HepG2 (cell line): ENCODE data around the gene NFKB2. TPM values are rescaled to one million over a fixed set of nuclear protein-coding genes. Genes with fewer than 3 reads are reported as not detected.
A peak's percentile ranks its signal among the peaks of the same experiment; 100 is the strongest.

Experiments used
- ATAC-seq: fragments of 200-7000 bp; cut with Tn5 transposase; 3 replicates; pipeline ENCODE4 v1.9.1; 2020; ENCODE audit warnings: mild to moderate bottlenecking, moderate library complexity
- BruUV-seq: library from RNA; stranded (reverse); fragments of 400-500 nt; replicated peaks from 2 replicates; lab custom pipeline; 2021; lab: Mats Ljungman, UMichigan
- CTCF ChIA-PET: fragments of 300-600 bp; formaldehyde crosslinking; extraction: SDS; loops from one replicate; lab custom pipeline; 2021; ENCODE audit warnings: low total read pairs, inconsistent platforms, low intra/inter-chr PET ratio; lab: Yijun Ruan, JAX
- POLR2A ChIA-PET: fragments of 350-600 bp; sonication (Branson Sonifier 250); formaldehyde crosslinking; loops from one replicate; lab custom pipeline; 2020; ENCODE audit warnings: antibody characterized with exemption, inconsistent platforms; lab: Yijun Ruan, JAX
- DNase-seq: peaks from one replicate; pipeline ENCODE4 v3.0.0-alpha.2; 2015; ENCODE audit warnings: low spot score
- FAIRE-seq: peaks from 3 replicates; lab custom pipeline; 2011; peaks lifted over from hg19 to GRCh38; lab: Jason Lieb, UNC
- H2AFZ ChIP-seq: one replicate; pipeline ENCODE4 v1.6.1; 2011; ENCODE audit warnings: low read length, inconsistent platforms
- H3K27ac ChIP-seq: fragments of 300-600 bp; 3 replicates; pipeline ENCODE4 v1.8.0; 2011; ENCODE audit warnings: mixed run types, mild to moderate bottlenecking, mixed read lengths, low read length, inconsistent platforms; ENCODE audit not compliant: insufficient read depth; ENCODE audit errors: extremely low read length
- H3K27me3 ChIP-seq, 2 experiments: fragments of 200-600 bp in 1 of 2; 2 replicates in 1 of 2; 3 replicates in 1 of 2; pipeline versions ENCODE4 v1.6.0 to v1.8.0; 2011; ENCODE audit warnings: low read length in 2 of 2, mild to moderate bottlenecking in 2 of 2, moderate library complexity in 2 of 2, inconsistent platforms in 1 of 2; ENCODE audit not compliant: insufficient read depth in 2 of 2, control insufficient read depth in 1 of 2
- H3K36me3 ChIP-seq, 2 experiments: fragments of 200-600 bp in 1 of 2; replicated peaks in 1 of 2; 2 replicates in 1 of 2; 3 replicates in 1 of 2; pipeline versions ENCODE4 v1.5.1 to v1.8.0; 2011; ENCODE audit warnings: low read length in 2 of 2, inconsistent platforms in 1 of 2; ENCODE audit not compliant: insufficient read depth in 2 of 2, control insufficient read depth in 1 of 2
- H3K4me1 ChIP-seq: 2 replicates; pipeline ENCODE4 v1.5.1; 2012; ENCODE audit warnings: low read length, inconsistent platforms; ENCODE audit not compliant: insufficient read depth
- H3K4me2 ChIP-seq: 2 replicates; pipeline ENCODE4 v1.6.0; 2011; ENCODE audit warnings: low read depth, low read length, inconsistent platforms
- H3K4me3 ChIP-seq, 3 experiments: fragments of 200-600 bp in 1 of 3; sonication (generic), shearing (Covaris generic) in 1 of 3; replicated peaks in 1 of 3; 2 replicates each; pipeline ENCODE4 v1.5.1; 2011 to 2016; ENCODE audit warnings: low read length in 3 of 3, inconsistent platforms in 2 of 3, low read depth in 2 of 3, mild to moderate bottlenecking in 2 of 3, control low read depth in 1 of 3, mixed read lengths in 1 of 3; ENCODE audit not compliant: insufficient read depth in 1 of 3
- H3K79me2 ChIP-seq: one replicate; pipeline ENCODE4 v1.6.1; 2011; ENCODE audit warnings: low read length, inconsistent platforms; ENCODE audit not compliant: insufficient read depth
- H3K9ac ChIP-seq: 2 replicates; pipeline ENCODE4 v1.6.0; 2011; ENCODE audit warnings: mild to moderate bottlenecking, low read depth, low read length, inconsistent platforms; ENCODE audit not compliant: insufficient read depth
- H3K9me3 ChIP-seq: 2 replicates; pipeline ENCODE4 v1.5.1; 2012; ENCODE audit warnings: mild to moderate bottlenecking, low read length
- H4K20me1 ChIP-seq: 2 replicates; pipeline ENCODE4 v1.6.0; 2011; ENCODE audit warnings: inconsistent platforms, mild to moderate bottlenecking, low read length, moderate library complexity; ENCODE audit not compliant: insufficient read depth
- CEBPB ChIP-seq: IDR thresholded peaks from 2 replicates; pipeline ENCODE4 v1.6.1; 2011; ENCODE audit warnings: low read depth, low read length, improper control_type of control experiment, borderline replicate concordance
- DMAP1 ChIP-seq: IDR thresholded peaks from 2 replicates; pipeline ENCODE4 v1.6.1; 2016
- GPN1 ChIP-seq: sonication (generic); formaldehyde crosslinking; IDR thresholded peaks from 2 replicates; pipeline ENCODE4 v1.5.1; 2020; ENCODE audit warnings: missing genetic modification reagents, borderline replicate concordance
- HNRNPH1 ChIP-seq: fragments of 200-400 bp; formaldehyde crosslinking; optimal IDR thresholded peaks from 2 replicates; pipeline ENCODE3; 2017; ENCODE audit warnings: mild to moderate bottlenecking, low read depth, low read length
- IRF2 ChIP-seq: IDR thresholded peaks from 2 replicates; pipeline ENCODE4 v1.6.1; 2018; ENCODE audit warnings: missing genetic modification reagents, missing compliant biosample characterization
- MXD4 ChIP-seq: IDR thresholded peaks from 2 replicates; pipeline ENCODE4 v1.6.1; 2016; ENCODE audit warnings: mild to moderate bottlenecking, missing biosample characterization, missing genetic modification reagents
- POLR2AphosphoS5 ChIP-seq: IDR thresholded peaks from 2 replicates; pipeline ENCODE4 v1.6.1; 2012; ENCODE audit warnings: low read depth, low read length
- TAF15 ChIP-seq: fragments of 200-400 bp; formaldehyde crosslinking; IDR thresholded peaks from one replicate; pipeline ENCODE4 v1.6.1; 2018; ENCODE audit warnings: mild to moderate bottlenecking, low read depth, low read length; ENCODE audit not compliant: poor library complexity, severe bottlenecking
- ZFP41 ChIP-seq: sonication (generic); formaldehyde crosslinking; IDR thresholded peaks from 2 replicates; pipeline ENCODE4 v1.4.0; 2020; ENCODE audit warnings: mild to moderate bottlenecking, missing genetic modification reagents, borderline replicate concordance
- ZFY ChIP-seq: sonication (generic); formaldehyde crosslinking; IDR thresholded peaks from 2 replicates; pipeline ENCODE4 v1.4.0; 2020; ENCODE audit warnings: missing genetic modification reagents
- ZIK1 ChIP-seq: sonication (generic); formaldehyde crosslinking; IDR thresholded peaks from 2 replicates; pipeline ENCODE4 v1.5.0; 2020; ENCODE audit warnings: mild to moderate bottlenecking, low read depth, missing genetic modification reagents, borderline replicate concordance
- ZNF225 ChIP-seq: sonication (generic); formaldehyde crosslinking; IDR thresholded peaks from 2 replicates; pipeline ENCODE4 v1.4.0; 2020; ENCODE audit warnings: mild to moderate bottlenecking, missing genetic modification reagents
- WGBS: methylation state at CpG from one replicate; pipeline ENCODE4 v1.1.6; 2017; ENCODE audit warnings: low lambda C conversion rate; 5-methylcytosine and 5-hydroxymethylcytosine counted together
- in situ Hi-C: cut with HindIII; loops from 2 replicates; pipeline ENCODE4 v1.10.0; 2017; ENCODE audit warnings: low pct_unique_long_range_greater_than_20kb; ENCODE audit not compliant: extremely low pct_ligation_motif_present
- intact Hi-C: fragments of 100-400 bp; cut with micrococcal nuclease; formaldehyde crosslinking; loops from one replicate; pipeline ENCODE4 v1.10.0; 2022; ENCODE audit not compliant: unreplicated experiment
- polyA plus RNA-seq, 8 experiments: library from polyadenylated mRNA; depleted of rRNA in 3 of 8; stranded (reverse) in 7 of 8; unstranded in 1 of 8; fragments of >200 nt; fragmentation: Illumina TruSeq in 4 of 8; extraction: Trizol in 4 of 8; gene quantifications; 2 replicates each; pipeline versions ENCODE4 v1.2.1 to v1.2.3, GENCODE V29; 2011 to 2016; ENCODE audit warnings: low read depth in 4 of 8, missing spikeins in 1 of 8, mixed read lengths in 1 of 8; ENCODE audit not compliant: insufficient read depth in 1 of 8
- total RNA-seq, 5 experiments: library from RNA; depleted of rRNA; stranded (reverse); fragments of >200 nt; fragmentation: Illumina TruSeq; extraction: Trizol; gene quantifications; 2 replicates each; pipeline ENCODE4 v1.2.3, GENCODE V29; 2016; ENCODE audit warnings: low read depth in 1 of 5
- TF ChIP-seq, protein P1 (sequence below): sonication (generic); formaldehyde crosslinking; IDR thresholded peaks from 2 replicates; pipeline ENCODE4 v1.4.0; 2020; ENCODE audit warnings: mild to moderate bottlenecking, missing genetic modification reagents
- TF ChIP-seq, protein P2 (sequence below): sonication (generic); formaldehyde crosslinking; IDR thresholded peaks from 2 replicates; pipeline ENCODE4 v1.4.0; 2020; ENCODE audit warnings: missing genetic modification reagents

NFKB2 gene
- total and polyA plus RNA-seq, 2 of the 13 experiments (the other 11 are each of a cell fraction or from before 2014, with no cell fraction given), result 7.7 to 12.5 TPM

DNA sequence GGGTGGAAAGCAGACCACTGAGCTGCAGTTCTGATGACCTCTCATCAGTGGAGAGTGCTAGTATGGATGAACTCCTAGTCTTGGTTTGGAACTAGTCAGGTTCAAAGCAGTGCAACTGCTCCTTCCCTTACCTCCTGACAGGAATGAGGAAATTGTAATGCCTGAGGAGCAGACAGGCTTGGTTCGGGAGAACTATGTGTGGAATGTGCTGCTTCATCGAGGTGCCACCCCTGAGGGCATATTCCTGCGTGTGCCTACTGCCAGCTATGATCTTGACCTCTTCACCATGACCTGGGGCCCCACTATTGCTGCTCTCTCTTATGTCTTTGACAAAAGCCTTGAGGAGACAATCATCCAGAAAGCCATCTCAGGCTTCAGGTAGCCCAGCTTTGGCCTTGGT is 27.4 kb upstream of the NFKB2 start (continued):
- TF ChIP-seq ZIK1 (CRISPR knock-in tag), result no peak

DNA sequence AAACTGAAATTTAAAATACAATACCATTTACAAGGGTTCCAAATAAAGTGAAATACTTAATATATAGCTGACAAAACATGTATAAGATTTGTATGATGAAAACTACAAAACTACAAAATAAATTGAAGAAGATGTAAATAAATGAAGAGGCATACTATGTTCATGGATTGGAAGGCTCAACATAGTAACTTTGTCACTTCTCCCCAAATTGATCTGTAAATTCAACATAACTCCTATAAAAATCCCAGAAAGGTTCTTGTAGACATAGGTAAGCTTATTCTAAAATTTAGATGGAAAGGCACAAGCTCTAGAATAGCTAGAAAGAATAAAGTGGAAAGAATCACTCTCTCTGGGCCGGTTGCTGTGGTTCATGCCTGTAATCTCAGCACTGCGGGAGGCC is 24.2 kb upstream of the NFKB2 start:
- Histone ChIP-seq H3K79me2 (no peaks in the 10 kb centered on the region), H3K27ac (no peak overlapping the region), H3K36me3 (peaks cover 35 to 81% of the 10 kb centered on the region in 2 experiments), H3K9ac (no peak overlapping the region), H3K4me1 (no peaks in the 10 kb centered on the region), H3K27me3 (no peaks in the 10 kb centered on the region), H3K9me3 (no peaks in the 10 kb centered on the region), H3K4me2 (no peak overlapping the region), H3K4me3 (no peak overlapping the region), H4K20me1 (no peaks in the 10 kb centered on the region), H2AFZ (no peak overlapping the region)
- ATAC-seq (no peak), FAIRE-seq (no peak), DNase-seq (no peak)
- TF ChIP-seq MXD4 (CRISPR knock-in tag) (no peak), CEBPB (no peak), IRF2 (CRISPR knock-in tag) (no peak), DMAP1 (CRISPR knock-in tag) (no peak), ZFP41 (CRISPR knock-in tag) (no peak), HNRNPH1 (no peak), ZNF225 (CRISPR knock-in tag) (no peak), GPN1 (no peak), POLR2AphosphoS5 (no peak), TAF15 (no peak), ZFY (no peak)
- TF ChIP-seq, protein P1, sequence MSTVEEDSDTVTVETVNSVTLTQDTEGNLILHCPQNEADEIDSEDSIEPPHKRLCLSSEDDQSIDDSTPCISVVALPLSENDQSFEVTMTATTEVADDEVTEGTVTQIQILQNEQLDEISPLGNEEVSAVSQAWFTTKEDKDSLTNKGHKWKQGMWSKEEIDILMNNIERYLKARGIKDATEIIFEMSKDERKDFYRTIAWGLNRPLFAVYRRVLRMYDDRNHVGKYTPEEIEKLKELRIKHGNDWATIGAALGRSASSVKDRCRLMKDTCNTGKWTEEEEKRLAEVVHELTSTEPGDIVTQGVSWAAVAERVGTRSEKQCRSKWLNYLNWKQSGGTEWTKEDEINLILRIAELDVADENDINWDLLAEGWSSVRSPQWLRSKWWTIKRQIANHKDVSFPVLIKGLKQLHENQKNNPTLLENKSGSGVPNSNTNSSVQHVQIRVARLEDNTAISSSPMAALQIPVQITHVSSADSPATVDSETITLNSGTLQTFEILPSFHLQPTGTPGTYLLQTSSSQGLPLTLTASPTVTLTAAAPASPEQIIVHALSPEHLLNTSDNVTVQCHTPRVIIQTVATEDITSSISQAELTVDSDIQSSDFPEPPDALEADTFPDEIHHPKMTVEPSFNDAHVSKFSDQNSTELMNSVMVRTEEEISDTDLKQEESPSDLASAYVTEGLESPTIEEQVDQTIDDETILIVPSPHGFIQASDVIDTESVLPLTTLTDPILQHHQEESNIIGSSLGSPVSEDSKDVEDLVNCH (CRISPR knock-in tag), result no peak
- TF ChIP-seq, protein P2, sequence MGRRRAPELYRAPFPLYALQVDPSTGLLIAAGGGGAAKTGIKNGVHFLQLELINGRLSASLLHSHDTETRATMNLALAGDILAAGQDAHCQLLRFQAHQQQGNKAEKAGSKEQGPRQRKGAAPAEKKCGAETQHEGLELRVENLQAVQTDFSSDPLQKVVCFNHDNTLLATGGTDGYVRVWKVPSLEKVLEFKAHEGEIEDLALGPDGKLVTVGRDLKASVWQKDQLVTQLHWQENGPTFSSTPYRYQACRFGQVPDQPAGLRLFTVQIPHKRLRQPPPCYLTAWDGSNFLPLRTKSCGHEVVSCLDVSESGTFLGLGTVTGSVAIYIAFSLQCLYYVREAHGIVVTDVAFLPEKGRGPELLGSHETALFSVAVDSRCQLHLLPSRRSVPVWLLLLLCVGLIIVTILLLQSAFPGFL (CRISPR knock-in tag), result no peak
- WGBS, result 94% methylated on average over 2 of the region's 2 CpGs
- intact Hi-C loops (no loop called here), in situ Hi-C loops (no loop called here)
- TSS peak; percentile 19 for BruUV-seq
- POLR2A ChIA-PET, result no interaction called here
- CTCF ChIA-PET, result no interaction called here
